Neural cell (in vitro differentiated cells): ENCODE data around the gene PTEN.
"Not testable (repeated sequence)": the region's sequence is repeated elsewhere in the genome, so short reads cannot be mapped to it uniquely, and the experiment has no call there.

Source experiments
- CTCF ChIP-seq: fragments of 450-650 bp; IDR thresholded peaks from 2 replicates; pipeline ENCODE4 v1.5.1; 2014; ENCODE audit warnings: antibody characterized with exemption, mild to moderate bottlenecking, moderate library complexity; ENCODE audit not compliant: poor library complexity, severe bottlenecking
- REST ChIP-seq: IDR thresholded peaks from 2 replicates; pipeline ENCODE4 v1.6.1; 2012; ENCODE audit warnings: borderline replicate concordance

- TF ChIP-seq CTCF, REST: not testable (repeated sequence)
Measured at GRCh38 chr10:87855665-87856064, 7.8 kb upstream of the PTEN start.
